Activated CD8-positive, alpha-beta T cell treated with anti-CD3 and anti-CD28 coated beads for 36 hours (primary cell): ENCODE results near the gene PTDSS2. TPM values are rescaled to one million over a fixed set of nuclear protein-coding genes. Genes with fewer than 3 reads are reported as not detected.

Experiments
- ATAC-seq: fragments of 200-7000 bp; cut with Tn5 transposase; one replicate; pipeline ENCODE4 v1.10.0; 2021; ENCODE audit warnings: mild to moderate bottlenecking, moderate library complexity
- CTCF ChIA-PET: fragments of 350-600 bp; sonication (Branson Sonifier 250); formaldehyde crosslinking; loops from one replicate; lab custom pipeline; 2021; ENCODE audit warnings: antibody characterized with exemption; lab: Charles Lee
- POLR2A ChIA-PET: fragments of 350-600 bp; sonication (Branson Sonifier 250); formaldehyde crosslinking; loops from one replicate; lab custom pipeline; 2021; ENCODE audit warnings: antibody characterized with exemption; lab: Charles Lee
- DNase-seq: peaks from one replicate; pipeline ENCODE4 v3.0.0-alpha.2; 2020
- H3K27ac Mint-ChIP-seq: one replicate; pipeline ENCODE4 v1.8.0; 2021; ENCODE audit warnings: mild to moderate bottlenecking, mixed read lengths
- H3K27me3 Mint-ChIP-seq: one replicate; pipeline ENCODE4 v1.8.0; 2021; ENCODE audit warnings: mixed read lengths
- H3K36me3 Mint-ChIP-seq: one replicate; pipeline ENCODE4 v1.8.0; 2021; ENCODE audit warnings: low read depth, mixed read lengths
- H3K4me1 Mint-ChIP-seq: one replicate; pipeline ENCODE4 v1.8.0; 2021; ENCODE audit warnings: low read depth, mixed read lengths
- H3K4me3 Mint-ChIP-seq: one replicate; pipeline ENCODE4 v1.8.0; 2021; ENCODE audit warnings: mild to moderate bottlenecking, moderate library complexity, mixed read lengths
- H3K9me3 Mint-ChIP-seq: one replicate; pipeline ENCODE4 v1.8.0; 2021; ENCODE audit warnings: mixed read lengths
- CTCF ChIP-seq: fragments of 200-600 bp; IDR thresholded peaks from one replicate; pipeline ENCODE4 v1.8.0; 2022; ENCODE audit warnings: antibody characterized with exemption, mild to moderate bottlenecking
- intact Hi-C: fragments of 100-400 bp; cut with micrococcal nuclease; formaldehyde crosslinking; loops from one replicate; pipeline ENCODE4 v1.10.0; 2022
- total RNA-seq, 2 experiments: library from RNA; stranded (reverse); gene quantifications; one replicate each; pipeline ENCODE4 v1.2.3, GENCODE V29; 2021

The PTDSS2 gene
- total RNA-seq, 2 experiments from 2014 or later, result 17.4 to 18.0 TPM

GRCh38 chr11:444396-445144 lies 5.5 kb upstream of the PTDSS2 start:
- DNase-seq (no peak), ATAC-seq (no peak)
- H3K27me3 Mint-ChIP-seq, result no peaks in the 10 kb centered on the region
- H3K36me3 Mint-ChIP-seq, result no peaks in the 10 kb centered on the region
- intact Hi-C loops, result no loop called here
- no peak overlapping the region for H3K27ac Mint-ChIP-seq
- peaks cover 16% of the 10 kb centered on the region for H3K4me1 Mint-ChIP-seq
- H3K9me3 Mint-ChIP-seq, result no peaks in the 10 kb centered on the region
- ChIA-PET CTCF (interaction anchor here (0.9 kb wide), 1 partner anchor 22 kb away, joined by 4 read pairs; no protein-coding TSS in a partner anchor), POLR2A (interaction anchor here (1.5 kb wide), 1 partner anchor 30 kb away, joined by 4 read pairs; the partner anchor contains the start of gene SIGIRR)
- no peak for TF ChIP-seq CTCF
- no peak overlapping the region for H3K4me3 Mint-ChIP-seq

GRCh38 chr11:445765-446588 lies 4.1 kb upstream of the PTDSS2 start:
- TF ChIP-seq CTCF, result no peak
- no peak for ATAC-seq
- intact Hi-C loops, result no loop called here
- H3K27me3 Mint-ChIP-seq, result no peaks in the 10 kb centered on the region
- ChIA-PET CTCF (interaction anchor here (0.6 to 0.9 kb wide), 2 partner anchors 24 to 39 kb away, joined by 3 to 4 read pairs; no protein-coding TSS in a partner anchor), POLR2A (interaction anchor here (0.8 kb wide), 1 partner anchor 63 kb away, joined by 5 read pairs; no protein-coding TSS in a partner anchor)
- H3K9me3 Mint-ChIP-seq, result no peaks in the 10 kb centered on the region
- peaks cover 14% of the 10 kb centered on the region for H3K4me1 Mint-ChIP-seq
- H3K36me3 Mint-ChIP-seq, result peaks cover 1% of the 10 kb centered on the region
- no peak overlapping the region for H3K27ac Mint-ChIP-seq
- H3K4me3 Mint-ChIP-seq, result no peak overlapping the region
- DNase-seq, result no peak

- peaks cover 1% of the 10 kb centered on the region for H3K36me3 Mint-ChIP-seq
- H3K4me3 Mint-ChIP-seq, result no peak overlapping the region
- ChIA-PET CTCF (no interaction called here), POLR2A (interaction anchor here (0.8 to 1.3 kb wide), 2 partner anchors 10 to 62 kb away, joined by 3 to 5 read pairs; no protein-coding TSS in a partner anchor)
- no peaks in the 10 kb centered on the region for H3K9me3 Mint-ChIP-seq
- no peak for ATAC-seq
- no peaks in the 10 kb centered on the region for H3K27me3 Mint-ChIP-seq
- H3K4me1 Mint-ChIP-seq, result peaks cover 20% of the 10 kb centered on the region
- TF ChIP-seq CTCF, result no peak
- no peak for DNase-seq
- H3K27ac Mint-ChIP-seq, result peak overlapping the region; percentile 46
- intact Hi-C loops, result no loop called here
Observed at GRCh38 chr11:446891-447290, 3.2 kb upstream of the PTDSS2 start.

- POLR2A ChIA-PET, result interaction anchor here (0.6 to 3.8 kb wide), 16 partner anchors 7 to 320 kb away, joined by 3 to 22 read pairs (median 4); partner anchors contain the start of genes LRRC56 and RNH1
Observed at GRCh38 chr11:447923-448731, 2.0 kb upstream of the PTDSS2 start.

More at GRCh38 chr11:447923-448731, 2.0 kb upstream of the PTDSS2 start:
- Mint-ChIP-seq H3K27ac (peak overlapping the region; percentile 94), H3K4me3 (peak overlapping the region; percentile 86), H3K4me1 (peaks cover 20% of the 10 kb centered on the region), H3K9me3 (no peaks in the 10 kb centered on the region), H3K36me3 (peaks cover 5% of the 10 kb centered on the region), H3K27me3 (no peaks in the 10 kb centered on the region)
- peak; percentile 79 for TF ChIP-seq CTCF
- intact Hi-C loops, result no loop called here
- DNase-seq (peak; percentile 98), ATAC-seq (peak; percentile 89)
- CTCF ChIA-PET, result interaction anchor here (0.6 to 4.4 kb wide), 28 partner anchors 8 to 242 kb away, joined by 3 to 26 read pairs (median 4); partner anchors contain the start of genes ANO9, RNH1 and SIGIRR
